ENCODE data around the gene RHOD.

- no peak for TF ChIP-seq POLR2A (IDR thresholded peaks at IDR 0.05)
- no peak for TF ChIP-seq CTCF (IDR thresholded peaks at IDR 0.05)
Observed at GRCh38 chr11:67066333-67066709, 9.7 kb downstream of the RHOD start.
